ENCODE measurements around the gene NR1H2.
"Not testable (repeated sequence)": the region's sequence is repeated elsewhere in the genome, so short reads cannot be mapped to it uniquely, and the experiment has no call there.

The NR1H2 gene

GRCh38 chr19:50379602-50380001, 3.3 kb downstream of the NR1H2 start:
- no peak for DNase-seq

- DNase-seq = no peak
Measured at GRCh38 chr19:50380137-50380536, 3.9 kb downstream of the NR1H2 start.

- DNase-seq = no peak
Measured at GRCh38 chr19:50380751-50381151, 4.5 kb downstream of the NR1H2 start.

- DNase-seq = no peak
Measured at GRCh38 chr19:50381881-50382729, 5.8 kb downstream of the NR1H2 start.

- no peak for DNase-seq
Measured at GRCh38 chr19:50383001-50383851, 7.0 kb downstream of the NR1H2 start.

- peak; percentile 98 for DNase-seq
Measured at GRCh38 chr19:50383852-50384684, 7.8 kb downstream of the NR1H2 start, which contains the start of gene POLD1. Gene POLD1 (plus strand): TSS chr19:50384347. CDS start chr19:50398852, 14,505 bp downstream.

- no peak for DNase-seq
Measured at GRCh38 chr19:50384685-50385535, 8.7 kb downstream of the NR1H2 start.

- no peak for DNase-seq
Measured at GRCh38 chr19:50387176-50387867, 11.1 kb downstream of the NR1H2 start.

- DNase-seq = no peak
Measured at GRCh38 chr19:50387868-50388245, 11.6 kb downstream of the NR1H2 start.

GRCh38 chr19:50390295-50390694, 14.0 kb downstream of the NR1H2 start:
- DNase-seq = not testable (repeated sequence)

GRCh38 chr19:50390952-50391351, 14.7 kb downstream of the NR1H2 start:
- not testable (repeated sequence) for DNase-seq

GRCh38 chr19:50392759-50393158, 16.5 kb downstream of the NR1H2 start:
- DNase-seq = no peak

- no peak for DNase-seq
Measured at GRCh38 chr19:50393589-50393988, 17.3 kb downstream of the NR1H2 start.

GRCh38 chr19:50394017-50394416, 17.8 kb downstream of the NR1H2 start:
- no peak for DNase-seq

- DNase-seq = no peak
Measured at GRCh38 chr19:50398675-50399367, 22.6 kb downstream of the NR1H2 start.

GRCh38 chr19:50399368-50399745, 23.1 kb downstream of the NR1H2 start:
- DNase-seq = no peak

- DNase-seq = no peak
Measured at GRCh38 chr19:50401605-50402450, 25.6 kb downstream of the NR1H2 start.

- DNase-seq = no peak
Measured at GRCh38 chr19:50402544-50403301, 26.5 kb downstream of the NR1H2 start.

Data from NCI-H510A treated with DMSO at 0.1 percent for 48 hours (cell line).